H1 (cell line): Measurements from ENCODE around the gene PHC2. TPM values are rescaled to one million over a fixed set of nuclear protein-coding genes. Genes with fewer than 3 reads are reported as not detected.

Experiments used
- CTCF ChIA-PET: fragments of 300-600 bp; sonication (Branson Sonifier 250); formaldehyde crosslinking; loops from one replicate; lab custom pipeline; 2021; ENCODE audit not compliant: partially characterized antibody; lab: Charles Lee
- POLR2A ChIA-PET: fragments of 300-600 bp; sonication (Branson Sonifier 250); formaldehyde crosslinking; loops from one replicate; lab custom pipeline; 2021; ENCODE audit warnings: inconsistent platforms; ENCODE audit not compliant: partially characterized antibody; lab: Charles Lee
- DNase-seq, 2 experiments: peaks; one replicate each; pipeline versions ENCODE4 v3.0.0 to v3.0.0-alpha.2; 2010 to 2022; ENCODE audit warnings: low spot score in 2 of 2, low read depth in 1 of 2, mixed read lengths in 1 of 2
- FAIRE-seq: peaks from 2 replicates; lab custom pipeline; 2011; peaks lifted over from hg19 to GRCh38; lab: Jason Lieb, UNC
- H2AFZ ChIP-seq: 2 replicates; pipeline ENCODE4 v1.8.1; 2012; ENCODE audit warnings: low read length, inconsistent platforms
- H2AK5ac ChIP-seq: 2 replicates; pipeline ENCODE4 v1.6.1; 2013; ENCODE audit warnings: low read depth, low read length
- H2BK120ac ChIP-seq: replicated peaks from 2 replicates; pipeline ENCODE3; 2013; ENCODE audit warnings: low read depth, low read length, inconsistent platforms
- H2BK12ac ChIP-seq: 2 replicates; pipeline ENCODE4 v1.6.1; 2013; ENCODE audit warnings: low read depth, low read length
- H2BK15ac ChIP-seq: 2 replicates; pipeline ENCODE4 v1.6.1; 2013; ENCODE audit warnings: low read length
- H2BK20ac ChIP-seq: 2 replicates; pipeline ENCODE4 v1.6.1; 2013; ENCODE audit warnings: low read length
- H2BK5ac ChIP-seq: 2 replicates; pipeline ENCODE4 v1.6.1; 2013; ENCODE audit warnings: low read depth, low read length
- H3K14ac ChIP-seq: 2 replicates; pipeline ENCODE4 v1.6.1; 2013; ENCODE audit warnings: inconsistent platforms; ENCODE audit not compliant: insufficient read length
- H3K18ac ChIP-seq: 2 replicates; pipeline ENCODE4 v1.6.1; 2013; ENCODE audit warnings: low read length; ENCODE audit errors: extremely low read depth
- H3K23ac ChIP-seq: 2 replicates; pipeline ENCODE4 v1.6.1; 2013; ENCODE audit warnings: inconsistent platforms; ENCODE audit not compliant: insufficient read length
- H3K23me2 ChIP-seq: 2 replicates; pipeline ENCODE4 v1.6.1; 2013; ENCODE audit warnings: low read depth, low read length
- H3K27ac ChIP-seq: 2 replicates; pipeline ENCODE4 v1.6.1; 2011; ENCODE audit warnings: low read depth, low read length, inconsistent platforms
- H3K27me3 ChIP-seq, 4 experiments: replicated peaks in 1 of 4; 1 replicate in 1 of 4; 2 replicates in 3 of 4; pipeline versions ENCODE4 v1.6.1 to v1.8.1; 2011 to 2013; ENCODE audit warnings: low read length in 3 of 4, mild to moderate bottlenecking in 3 of 4, inconsistent platforms in 2 of 4, mixed read lengths in 2 of 4, moderate library complexity in 1 of 4; ENCODE audit not compliant: control insufficient read depth in 3 of 4, insufficient read depth in 3 of 4; ENCODE audit errors: extremely low read depth in 1 of 4
- H3K36me3 ChIP-seq, 4 experiments: 2 replicates each; pipeline versions ENCODE4 v1.6.1 to v1.8.1; 2011 to 2013; ENCODE audit warnings: mild to moderate bottlenecking in 4 of 4, low read length in 3 of 4, moderate library complexity in 2 of 4, control low read depth in 1 of 4, inconsistent platforms in 1 of 4; ENCODE audit not compliant: insufficient read depth in 4 of 4, control insufficient read depth in 2 of 4
- H3K4ac ChIP-seq: replicated peaks from 2 replicates; pipeline ENCODE3; 2013; ENCODE audit warnings: low read length, low read depth, mixed read lengths, inconsistent platforms; ENCODE audit not compliant: insufficient read length
- H3K4me1 ChIP-seq, 4 experiments: replicated peaks in 1 of 4; 1 replicate in 1 of 4; 2 replicates in 3 of 4; pipeline versions ENCODE4 v1.6.1 to v1.8.1; 2011 to 2013; ENCODE audit warnings: low read length in 3 of 4, inconsistent platforms in 2 of 4, mixed read lengths in 1 of 4; ENCODE audit not compliant: insufficient read depth in 4 of 4, control insufficient read depth in 3 of 4
- H3K4me2 ChIP-seq, 2 experiments: 2 replicates each; pipeline versions ENCODE4 v1.6.1 to v1.8.1; 2011 to 2013; ENCODE audit warnings: low read depth in 2 of 2, low read length in 2 of 2, control low read depth in 1 of 2, inconsistent platforms in 1 of 2, mild to moderate bottlenecking in 1 of 2; ENCODE audit not compliant: insufficient read depth in 1 of 2
- H3K4me3 ChIP-seq, 4 experiments: fragments of 200-600, 300-600 bp in 1 of 4; sonication (generic), shearing (Covaris generic), sonication (Bioruptor Twin) in 1 of 4; 2 replicates each; pipeline versions ENCODE4 v1.5.1 to v1.8.1; 2011 to 2016; ENCODE audit warnings: low read length in 4 of 4, low read depth in 3 of 4, control low read depth in 2 of 4, inconsistent platforms in 2 of 4, mild to moderate bottlenecking in 2 of 4, mixed read lengths in 1 of 4, moderate library complexity in 1 of 4; ENCODE audit not compliant: insufficient read depth in 2 of 4; ENCODE audit errors: extremely low read depth in 1 of 4
- H3K56ac ChIP-seq: replicated peaks from 2 replicates; pipeline ENCODE3; 2013; ENCODE audit warnings: low read depth, mild to moderate bottlenecking, mixed read lengths, low read length, inconsistent platforms; ENCODE audit not compliant: insufficient read length
- H3K79me1 ChIP-seq: 2 replicates; pipeline ENCODE4 v1.6.1; 2013; ENCODE audit warnings: low read depth, low read length, control low read depth
- H3K79me2 ChIP-seq, 2 experiments: 2 replicates each; pipeline versions ENCODE4 v1.6.1 to v1.8.1; 2012 to 2013; ENCODE audit warnings: low read length in 2 of 2, mild to moderate bottlenecking in 2 of 2, inconsistent platforms in 1 of 2; ENCODE audit not compliant: insufficient read depth in 2 of 2, control insufficient read depth in 1 of 2
- H3K9ac ChIP-seq, 4 experiments: replicated peaks in 1 of 4; 1 replicate in 1 of 4; 2 replicates in 3 of 4; pipeline versions ENCODE4 v1.6.1 to v1.8.1; 2011 to 2013; ENCODE audit warnings: low read depth in 3 of 4, low read length in 3 of 4, control low read depth in 2 of 4, mild to moderate bottlenecking in 2 of 4, moderate library complexity in 2 of 4, inconsistent platforms in 1 of 4; ENCODE audit errors: extremely low read depth in 1 of 4
- H3K9me3 ChIP-seq, 2 experiments: 2 replicates each; pipeline versions ENCODE4 v1.6.1 to v1.8.1; 2012 to 2013; ENCODE audit warnings: mild to moderate bottlenecking in 2 of 2, moderate library complexity in 2 of 2, control low read depth in 1 of 2, inconsistent platforms in 1 of 2, low read depth in 1 of 2, low read length in 1 of 2, mixed read lengths in 1 of 2; ENCODE audit not compliant: insufficient read depth in 2 of 2
- H4K20me1 ChIP-seq, 2 experiments: replicated peaks in 1 of 2; 2 replicates each; pipeline versions ENCODE3 to v1.8.1; 2011 to 2013; ENCODE audit warnings: inconsistent platforms in 2 of 2, low read length in 2 of 2, mild to moderate bottlenecking in 1 of 2; ENCODE audit not compliant: insufficient read depth in 2 of 2, control insufficient read depth in 1 of 2
- H4K5ac ChIP-seq: 2 replicates; pipeline ENCODE4 v1.6.1; 2013; ENCODE audit warnings: low read length, low read depth, mixed read lengths, inconsistent platforms; ENCODE audit not compliant: insufficient read length
- H4K8ac ChIP-seq: 2 replicates; pipeline ENCODE4 v1.8.0; 2013; ENCODE audit warnings: mild to moderate bottlenecking, moderate library complexity, low read length, inconsistent platforms; ENCODE audit not compliant: insufficient read depth; ENCODE audit errors: extremely low read depth
- H4K91ac ChIP-seq: replicated peaks from 2 replicates; pipeline ENCODE3; 2013; ENCODE audit warnings: low read length, mixed read lengths, inconsistent platforms; ENCODE audit not compliant: insufficient read length
- CREB1 ChIP-seq: IDR thresholded peaks from 2 replicates; pipeline ENCODE4 v1.6.1; 2012; ENCODE audit warnings: inconsistent platforms
- HDAC2 ChIP-seq, 2 experiments: fragments of 300-600 bp in 1 of 2; sonication (generic) in 1 of 2; IDR thresholded peaks; 2 replicates each; pipeline ENCODE4 v1.6.1; 2011 to 2012; ENCODE audit warnings: low read depth in 2 of 2, low read length in 2 of 2, mild to moderate bottlenecking in 2 of 2, moderate library complexity in 2 of 2, borderline replicate concordance in 1 of 2, inconsistent platforms in 1 of 2
- NANOG ChIP-seq: IDR thresholded peaks from 2 replicates; pipeline ENCODE4 v1.6.1; 2011; ENCODE audit warnings: low read length, low read depth, mild to moderate bottlenecking, inconsistent platforms; ENCODE audit not compliant: insufficient read depth, poor library complexity, severe bottlenecking
- RAD21 ChIP-seq, 2 experiments: IDR thresholded peaks in 1 of 2; conservative IDR thresholded peaks in 1 of 2; 2 replicates each; pipeline ENCODE4 v1.6.1; 2011; ENCODE audit warnings: low read depth in 2 of 2, low read length in 2 of 2, improper control_type of control experiment in 1 of 2, inconsistent platforms in 1 of 2, mild to moderate bottlenecking in 1 of 2, moderate library complexity in 1 of 2
- RBBP5 ChIP-seq: IDR thresholded peaks from 2 replicates; pipeline ENCODE4 v1.7.1; 2012; ENCODE audit warnings: low read depth, mild to moderate bottlenecking, inconsistent platforms, low read length, moderate library complexity, borderline replicate concordance
- RFX5 ChIP-seq: IDR thresholded peaks from 2 replicates; pipeline ENCODE4 v1.6.1; 2011; ENCODE audit warnings: low read depth, low read length, improper control_type of control experiment, borderline replicate concordance
- SIRT6 ChIP-seq: IDR thresholded peaks from one replicate; pipeline ENCODE4 v1.7.1; 2012; ENCODE audit warnings: low read length, inconsistent platforms
- SP2 ChIP-seq: IDR thresholded peaks from 2 replicates; pipeline ENCODE4 v1.6.1; 2012; ENCODE audit warnings: mild to moderate bottlenecking, low read length, inconsistent platforms
- TAF7 ChIP-seq: optimal IDR thresholded peaks from 2 replicates; pipeline ENCODE3; 2011; ENCODE audit warnings: low read depth, mild to moderate bottlenecking, inconsistent platforms, low read length, moderate library complexity, borderline replicate concordance
- WGBS, 2 experiments: shearing (Covaris generic) in 1 of 2; methylation state at CpG; one replicate each; pipeline versions ENCODE4 v1.1.6 to v1.1.7; 2013 to 2015; ENCODE audit warnings: low lambda C conversion rate in 2 of 2, mixed read lengths in 2 of 2, inconsistent platforms in 1 of 2, low coverage in 1 of 2, missing lambda C conversion rate in 1 of 2; ENCODE audit not compliant: insufficient replicate concordance in 2 of 2, insufficient coverage in 1 of 2, insufficient read length in 1 of 2; ENCODE audit errors: extremely low coverage in 1 of 2, missing lambda C conversion rate in 1 of 2; 5-methylcytosine and 5-hydroxymethylcytosine counted together
- polyA plus RNA-seq, 7 experiments: library from polyadenylated mRNA; depleted of rRNA in 3 of 7; stranded (reverse) in 5 of 7; unstranded in 2 of 7; fragments of >200 nt in 5 of 7; fragments of 200-250 nt in 2 of 7; gene quantifications; 1 replicate in 5 of 7; 2 replicates in 1 of 7; 4 replicates in 1 of 7; pipeline versions ENCODE4 v1.2.1 to v1.2.3, GENCODE V29; 2011 to 2013; ENCODE audit warnings: missing spikeins in 2 of 7, mixed read lengths in 2 of 7
- total RNA-seq: library from RNA; stranded (reverse); fragmentation: NEBNext Ultra II Directional; extraction: Animal tissue kit (Norgen Biotek cat#: 25700); gene quantifications from 2 replicates; pipeline ENCODE4 v1.2.1, GENCODE V29; 2021
- TF ChIP-seq, protein P1 (sequence below): IDR thresholded peaks from 2 replicates; pipeline ENCODE4 v1.6.1; 2012; ENCODE audit warnings: inconsistent platforms

PHC2 gene
- total and polyA plus RNA-seq, 2 of the 8 experiments (the other 6 are each of a cell fraction or from before 2014, with no cell fraction given): 5.6 to 14.2 TPM

DNA sequence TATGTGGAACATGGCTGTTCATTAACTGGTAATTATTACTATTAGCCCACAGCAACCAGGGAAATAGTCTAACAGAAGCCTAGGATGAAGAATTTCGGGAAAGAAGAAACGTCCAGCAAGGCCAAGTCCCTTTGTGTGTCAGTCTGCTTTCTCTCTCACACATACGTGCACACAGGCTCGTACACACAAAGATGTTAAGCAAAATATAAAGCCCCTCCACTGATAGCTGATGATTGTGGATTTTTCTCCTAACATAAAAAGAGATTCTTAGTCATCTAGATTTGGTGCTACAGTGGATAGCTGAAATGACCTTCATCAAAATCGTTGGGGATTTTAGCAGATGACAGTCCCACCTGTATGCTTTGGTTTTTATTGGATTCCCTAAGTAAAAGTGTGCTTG, 67.9 kb downstream of the PHC2 start:
- no peak overlapping the region for H2AK5ac ChIP-seq
- peaks cover 0 to 7% (median 3%) of the 10 kb centered on the region in 4 experiments; a peak in 4 of 7 replicates for H3K27me3 ChIP-seq
- peak overlapping the region; percentile 57 to 66; a peak in 3 of 4 replicates for H3K4me2 ChIP-seq
- no peak overlapping the region for H2BK5ac ChIP-seq
- ChIA-PET POLR2A (interaction anchor here (1.1 to 2.0 kb wide), 4 partner anchors 12 to 34 kb away, joined by 3 to 5 read pairs (median 4); no protein-coding TSS in a partner anchor), CTCF (interaction anchor here (0.6 to 10.1 kb wide), 7 partner anchors 10 to 1941 kb away, joined by 3 to 180 read pairs (median 4); partner anchors contain the start of genes A3GALT2 and ZSCAN20)
- no peak overlapping the region for H4K8ac ChIP-seq
- H3K56ac ChIP-seq: no peak overlapping the region
- H3K9me3 ChIP-seq: no peaks in the 10 kb centered on the region
- H3K4ac ChIP-seq: no peak overlapping the region
- no peak overlapping the region for H2BK15ac ChIP-seq
- peaks cover 2% of the 10 kb centered on the region; the same call in 1 of the 2 replicates for H3K23me2 ChIP-seq
- no peaks in the 10 kb centered on the region for H3K79me2 ChIP-seq
- H3K9ac ChIP-seq: no peak overlapping the region
- no peak overlapping the region for H4K5ac ChIP-seq
- no peak for FAIRE-seq
- no peak overlapping the region for H3K23ac ChIP-seq
- H2BK12ac ChIP-seq: no peak overlapping the region
- no peak overlapping the region for H3K27ac ChIP-seq
- H2AFZ ChIP-seq: 0 out of 2 replicates have a peak overlapping the region, but pooled peaks have one; percentile 25
- H3K18ac ChIP-seq: no peak overlapping the region; the same call in 1 of the 2 replicates
- peaks cover 17 to 36% (median 20%) of the 10 kb centered on the region in 4 experiments for H3K4me1 ChIP-seq
- H3K14ac ChIP-seq: no peak overlapping the region
- no peaks in the 10 kb centered on the region for H3K36me3 ChIP-seq
- H3K79me1 ChIP-seq: no peaks in the 10 kb centered on the region
- 87% methylated on average over 5 of the region's 5 CpGs; no CpG with 5 or more reads in 1 of the 2 experiments for WGBS, 2 experiments
- no peak for DNase-seq
- H2BK120ac ChIP-seq: no peak overlapping the region
- no peaks in the 10 kb centered on the region for H4K20me1 ChIP-seq
- peak overlapping the region; percentile 10; the same call in 1 of the 2 replicates for H2BK20ac ChIP-seq
- peak overlapping the region in 1 of 4 experiments; percentile 41; a peak in 1 of 8 replicates for H3K4me3 ChIP-seq
- H4K91ac ChIP-seq: no peak overlapping the region
- TF ChIP-seq RFX5: no peak
- TF ChIP-seq NANOG: no peak
- no peak for TF ChIP-seq SIRT6
- no peak for TF ChIP-seq SP2
- no peak for TF ChIP-seq CREB1
- TF ChIP-seq, protein P1, sequence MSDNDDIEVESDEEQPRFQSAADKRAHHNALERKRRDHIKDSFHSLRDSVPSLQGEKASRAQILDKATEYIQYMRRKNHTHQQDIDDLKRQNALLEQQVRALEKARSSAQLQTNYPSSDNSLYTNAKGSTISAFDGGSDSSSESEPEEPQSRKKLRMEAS: no peak
- TF ChIP-seq RBBP5: no peak
- TF ChIP-seq RAD21 (IDR thresholded peaks at IDR 0.05 in 1 of 2, conservative IDR thresholded peaks at IDR 0.05 in 1 of 2; ENCODE audit: low read depth in 2 of 2, low read length in 2 of 2): no peak
- TF ChIP-seq TAF7: no peak
- no peak for TF ChIP-seq HDAC2 (IDR thresholded peaks at IDR 0.05; ENCODE audit: borderline replicate concordance in 1 of 2, low read depth in 2 of 2, low read length in 2 of 2)
